ENCODE results near the gene PER2.

The PER2 gene

DNA sequence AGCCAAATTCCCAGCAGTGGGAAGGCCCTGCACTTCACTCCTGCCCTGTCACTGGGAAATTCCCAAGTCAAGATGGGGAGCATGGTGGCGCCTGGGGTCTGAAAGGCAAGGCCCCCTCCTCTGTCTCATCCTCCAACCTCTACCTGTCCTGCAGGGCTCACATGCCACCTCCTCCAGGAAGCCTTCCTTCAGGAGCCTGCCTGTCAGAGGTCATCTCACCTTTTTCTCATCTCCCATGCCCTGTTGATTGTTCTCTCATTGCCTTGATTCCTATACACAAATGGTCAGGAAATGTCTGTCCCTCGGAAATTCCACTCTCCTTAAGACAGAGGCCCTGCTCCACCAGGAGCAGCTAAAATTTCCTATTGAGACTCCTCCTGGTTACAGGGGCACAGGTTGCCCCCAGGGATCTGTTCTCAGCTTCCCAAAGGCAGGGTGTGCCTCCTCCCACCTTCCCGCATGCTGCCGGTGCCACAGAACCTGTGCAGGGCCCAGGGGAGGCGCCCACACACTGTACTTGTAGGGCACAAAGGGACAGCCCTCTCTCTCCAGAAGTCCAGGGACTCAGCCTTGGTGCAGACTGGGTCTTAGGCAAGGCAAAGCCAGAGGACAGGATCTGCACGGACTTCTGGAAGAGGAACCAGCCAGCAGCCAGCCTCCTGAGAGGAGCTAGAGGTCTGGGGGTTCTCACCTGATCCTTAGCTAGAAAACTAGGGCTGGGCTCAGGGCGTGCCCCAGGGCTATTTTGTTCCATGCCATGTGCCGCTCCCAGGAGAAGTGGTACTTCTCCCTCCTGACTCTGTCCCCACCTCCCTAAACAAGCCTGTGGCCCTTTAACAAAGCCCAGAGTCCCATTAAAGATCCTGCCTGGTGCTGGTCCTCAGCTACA is 61.5 kb downstream of the PER2 start:
- DNase-seq (ENCODE audit: low read depth), result no peak

DNA sequence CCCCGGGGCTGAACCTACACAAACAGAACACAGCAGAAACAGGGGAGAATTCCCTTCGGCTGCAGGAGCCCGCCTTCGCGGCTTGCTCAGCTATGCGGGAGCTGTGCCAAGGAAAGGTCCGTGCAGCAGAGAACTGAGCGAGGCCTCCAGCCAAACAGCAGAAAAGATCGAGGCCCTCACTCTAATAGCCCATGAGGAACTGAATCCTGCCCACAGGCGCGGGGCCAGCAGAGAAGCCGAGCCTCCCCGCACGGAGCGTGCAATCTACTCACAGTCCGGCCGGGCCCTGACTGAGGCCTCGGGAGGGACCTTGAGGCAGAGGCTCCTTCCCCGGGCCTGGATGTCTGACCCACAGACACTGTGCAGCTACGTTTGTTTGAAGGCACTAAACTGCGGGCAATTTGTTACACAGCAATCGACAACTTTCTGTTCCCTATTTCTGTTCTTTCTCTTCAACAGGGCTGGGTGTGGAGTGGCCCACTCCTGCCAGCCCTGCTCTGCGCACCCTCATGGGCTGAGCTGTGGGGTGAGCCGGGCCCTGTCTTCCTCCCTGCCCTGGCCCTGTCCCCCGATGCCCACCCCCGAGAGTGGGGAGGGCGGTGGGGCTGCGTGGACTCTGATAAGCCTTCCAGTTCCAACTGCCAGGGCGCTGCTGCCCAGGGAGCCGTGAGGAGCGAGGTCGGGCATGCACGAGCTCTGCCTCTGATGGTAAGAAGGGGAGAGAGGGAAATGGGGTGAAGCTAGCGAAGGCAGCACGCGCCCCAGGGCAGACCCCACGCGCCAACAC is 62.3 kb downstream of the PER2 start:
- no peak for DNase-seq (ENCODE audit: low read depth)

DNA sequence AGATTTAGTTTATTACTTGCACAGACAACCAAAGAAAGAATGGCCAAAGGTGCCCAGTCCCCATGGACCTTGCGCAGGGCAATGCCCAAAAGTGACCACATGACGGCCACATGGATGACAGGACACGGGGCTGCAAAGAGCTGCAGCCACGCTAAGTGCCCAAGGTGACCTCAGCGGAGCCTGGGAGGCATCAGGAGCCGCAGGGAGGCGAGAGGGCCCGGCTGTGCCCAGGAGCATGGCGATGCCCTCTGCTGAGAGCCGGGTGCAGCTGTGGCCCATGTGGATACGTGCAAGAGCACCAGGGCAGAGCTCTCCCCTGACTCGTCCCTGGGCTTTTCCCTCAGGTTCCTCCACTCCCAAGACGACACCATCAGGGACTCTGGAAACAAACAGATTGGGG is 63.3 kb downstream of the PER2 start:
- DNase-seq (ENCODE audit: low read depth), result no peak

DNA sequence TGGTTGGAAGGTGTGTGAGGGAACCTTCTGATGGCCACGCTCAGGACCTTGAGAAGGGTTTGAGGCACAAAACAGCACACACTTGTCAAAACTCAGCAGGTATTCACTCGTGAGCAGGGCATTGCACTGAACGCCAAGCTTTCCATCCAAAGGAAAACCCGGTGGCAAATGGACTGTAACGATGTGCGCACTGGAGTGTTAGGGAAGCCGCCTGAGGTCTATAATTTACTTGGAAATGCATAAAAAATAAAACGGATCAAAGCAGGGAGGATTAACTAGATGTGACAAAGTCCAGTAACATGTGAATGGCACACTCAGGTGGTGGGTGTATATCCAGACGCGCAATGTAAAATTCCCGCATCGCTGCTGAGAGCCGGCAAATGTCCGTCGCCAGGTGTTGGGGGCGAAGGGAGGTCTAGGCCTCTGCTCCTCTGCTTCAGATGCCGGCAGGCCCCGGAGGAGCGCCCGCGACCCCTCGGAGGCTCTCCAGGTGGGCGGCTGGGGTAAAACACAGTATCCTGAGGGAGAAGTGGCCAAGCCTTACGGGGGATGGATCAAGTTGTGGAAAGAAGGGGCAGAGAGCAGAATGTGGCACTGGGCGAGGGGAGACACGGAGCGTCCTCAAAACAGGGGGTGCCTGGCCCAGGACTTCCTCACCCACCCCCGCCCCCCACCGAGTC is 63.9 kb downstream of the PER2 start:
- DNase-seq (ENCODE audit: low read depth), result no peak

DNA sequence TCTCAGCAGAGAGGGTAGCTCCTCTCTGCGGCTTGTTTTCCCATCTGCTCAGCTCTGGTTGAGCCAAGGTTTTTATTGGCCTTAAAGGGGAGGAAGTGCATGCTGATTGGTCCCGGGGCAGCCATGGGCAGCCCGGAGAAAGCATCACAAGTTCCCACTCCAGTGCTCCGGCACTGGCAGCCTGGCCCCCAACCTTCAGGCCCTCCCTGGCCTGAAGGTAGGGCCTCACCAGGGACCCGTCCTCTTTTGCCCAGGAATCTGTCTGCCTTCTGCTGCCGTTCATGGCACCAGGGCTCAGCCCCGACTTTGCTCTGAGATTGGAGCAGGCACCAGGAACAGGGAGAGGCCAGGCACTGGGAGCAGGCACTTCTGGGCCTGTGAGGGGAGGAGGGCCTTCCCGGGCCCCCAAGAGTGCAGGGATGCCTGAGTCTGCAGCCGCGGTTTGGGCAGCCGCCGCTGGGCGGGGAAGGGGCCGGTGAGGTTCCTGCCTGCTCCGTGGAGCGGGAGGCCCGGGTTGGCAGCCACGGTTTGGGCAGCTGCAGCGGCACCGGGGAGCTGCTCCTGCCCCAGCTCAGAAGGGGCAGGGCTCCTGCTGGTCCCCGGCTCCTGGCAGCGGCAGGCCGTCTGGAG is 67.4 kb downstream of the PER2 start:
- DNase-seq (ENCODE audit: low read depth), result no peak

DNA sequence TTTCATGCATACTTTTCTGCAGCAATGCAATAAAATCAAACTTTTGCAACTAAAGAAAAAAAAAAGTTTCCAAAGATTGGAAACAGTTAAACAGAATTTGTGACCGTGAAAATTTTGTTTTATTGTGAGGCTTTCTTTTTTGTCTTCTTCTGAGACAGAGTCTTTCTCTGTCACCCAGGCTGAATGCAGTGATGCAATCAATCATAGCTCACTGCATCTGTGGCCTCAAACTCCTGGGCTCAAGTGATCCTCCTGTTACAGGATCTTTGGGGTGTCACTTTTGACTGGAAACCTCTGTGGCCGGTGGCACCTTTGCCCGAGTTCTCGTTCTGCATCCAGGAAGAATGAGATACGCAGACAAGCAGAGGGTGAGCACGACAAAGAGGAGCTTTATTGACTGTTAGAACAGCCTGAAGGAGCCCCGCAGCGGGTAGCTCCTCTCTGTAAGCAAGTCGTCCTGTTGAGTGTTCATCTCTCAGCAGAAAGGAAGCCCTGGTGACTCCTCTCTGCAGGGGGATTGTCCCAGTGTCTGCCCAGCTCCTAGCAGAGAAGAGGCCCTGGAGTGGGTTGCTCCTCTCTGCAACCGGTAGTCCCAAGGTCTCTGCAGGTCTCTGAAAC is 68.0 kb downstream of the PER2 start:
- DNase-seq (ENCODE audit: low read depth), result no peak

DNA sequence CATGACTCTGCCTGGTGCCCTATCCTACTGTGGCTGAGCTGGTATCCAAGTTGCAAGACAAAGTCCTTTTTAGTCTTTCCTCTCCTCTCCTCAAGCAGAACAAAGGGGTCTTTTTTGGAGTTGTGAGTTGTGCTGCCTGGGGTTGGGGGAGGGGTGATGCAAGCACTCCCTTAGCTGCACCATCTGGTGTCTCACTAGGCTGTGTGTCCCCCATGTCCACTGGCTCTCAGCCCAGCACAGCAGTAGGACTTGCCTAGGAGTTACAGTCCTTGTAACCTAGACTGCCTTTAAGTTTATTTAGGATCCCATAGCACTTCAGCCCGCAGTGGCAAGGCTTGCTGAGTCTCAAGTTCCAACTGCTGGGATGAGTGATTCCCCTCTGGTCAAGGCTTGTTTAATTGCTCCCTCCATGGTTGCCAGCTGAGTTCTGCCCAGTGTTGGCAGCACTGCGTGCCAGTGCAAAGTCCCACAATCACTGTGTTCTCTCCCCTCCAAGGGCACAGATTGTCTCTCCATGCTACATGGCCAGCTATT is 71.7 kb downstream of the PER2 start:
- DNase-seq (ENCODE audit: low read depth), result no peak

DNA sequence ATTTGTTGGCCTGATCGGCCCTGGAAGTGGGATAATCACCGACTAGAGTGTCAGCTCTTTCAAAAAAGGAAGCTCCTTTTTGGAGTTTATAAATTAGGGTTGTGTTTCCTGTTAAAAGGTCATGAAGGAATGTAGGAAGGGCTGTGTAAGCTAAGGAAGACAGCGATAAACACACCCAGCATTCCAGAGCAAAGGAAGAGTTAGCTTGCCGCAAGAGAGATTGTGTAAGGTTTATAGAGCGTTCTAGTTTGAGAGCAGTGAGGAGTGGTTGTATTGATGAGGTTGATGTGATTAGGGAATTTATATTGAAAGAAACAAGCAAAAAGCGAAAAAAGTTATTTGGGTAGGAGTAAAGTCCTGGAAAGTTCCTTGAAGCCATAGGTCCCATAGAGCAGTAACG is 81.4 kb downstream of the PER2 start:
- no peak for DNase-seq (ENCODE audit: low read depth)

DNA sequence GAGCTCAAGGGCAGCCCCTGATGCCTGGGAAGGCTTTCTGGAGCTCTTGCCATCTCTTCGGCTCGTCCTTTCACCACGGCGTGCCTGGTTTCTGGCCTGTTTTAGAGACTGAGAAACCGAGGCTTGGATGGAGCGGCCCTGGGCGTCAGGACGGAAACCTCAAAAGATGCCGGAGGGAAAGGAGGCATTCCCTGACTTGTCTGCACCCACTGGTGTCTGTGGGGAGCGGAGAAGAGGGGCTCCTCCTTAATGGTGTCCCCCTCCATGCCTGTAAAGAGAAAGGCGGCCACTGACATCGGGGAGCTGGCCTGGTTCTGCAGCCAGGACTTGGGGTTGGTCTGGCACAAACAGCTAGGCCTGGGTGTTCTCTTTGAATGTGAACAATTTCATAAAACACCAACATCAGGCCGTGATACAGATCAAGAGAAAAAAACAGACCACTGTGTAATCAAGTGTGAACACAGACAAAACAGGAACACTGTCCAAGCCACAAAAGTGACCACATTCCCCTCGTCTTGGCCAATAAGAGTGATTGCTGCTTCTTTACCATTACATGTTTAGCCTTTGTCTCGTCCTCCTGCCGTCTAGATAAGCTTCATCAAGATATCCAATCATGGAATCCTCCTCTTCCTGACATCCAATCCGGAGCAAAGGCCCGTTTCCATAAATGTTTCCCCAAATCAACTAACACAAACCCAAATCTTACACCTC is 84.3 kb downstream of the PER2 start:
- no peak for DNase-seq (ENCODE audit: low read depth)

DNA sequence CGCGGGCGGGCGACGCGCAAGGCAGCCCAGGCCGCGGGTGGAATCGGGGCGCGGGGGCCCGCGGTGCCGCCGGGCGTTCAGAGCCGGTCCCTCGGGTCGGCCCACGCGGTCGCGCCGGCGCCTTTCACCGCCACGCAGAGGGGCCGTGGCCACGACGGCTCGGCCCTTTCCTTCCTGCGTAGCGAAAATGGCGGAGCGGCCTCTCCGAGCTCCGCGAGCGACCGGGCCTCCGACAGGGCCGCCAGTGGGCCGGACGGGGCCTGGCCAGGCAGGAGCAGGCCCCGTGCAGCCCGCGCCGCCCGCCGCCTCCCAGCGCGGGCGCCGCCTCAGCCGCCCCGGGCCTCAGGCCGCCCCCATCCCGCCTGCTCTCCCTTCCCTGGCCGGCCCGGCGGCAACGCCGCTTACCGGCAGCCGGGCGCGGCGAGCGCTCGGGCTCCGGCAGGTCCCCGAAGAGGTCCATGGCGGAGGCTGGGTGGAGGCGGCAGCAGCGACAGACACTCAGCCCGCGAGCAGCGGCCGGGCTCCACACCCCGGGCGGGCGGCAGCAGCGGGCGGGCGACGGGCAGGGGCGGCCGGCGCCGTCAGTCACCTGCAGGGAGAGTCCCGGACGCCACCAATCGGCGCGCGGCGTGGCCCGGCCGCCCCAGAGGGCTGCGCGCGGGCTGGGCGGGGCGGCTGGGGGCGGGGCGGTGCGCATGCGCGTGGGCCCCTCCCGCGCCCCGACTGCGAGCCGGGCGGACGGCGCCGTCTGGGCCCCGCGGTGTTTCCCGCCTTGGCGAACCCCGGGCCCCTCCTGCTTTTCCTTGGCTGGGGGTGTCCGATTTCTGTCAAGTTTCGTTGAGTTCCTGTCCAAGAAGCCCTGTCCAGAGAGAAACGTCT is 85.1 kb downstream of the PER2 start, which contains the start of gene ILKAP:
Gene ILKAP, minus strand, starts transcription at position 602 of the 879 bp plus-strand sequence. Its CDS starts 142 bp downstream, at position 460.
- peak; percentile 81 for DNase-seq (ENCODE audit: low read depth)

DNA sequence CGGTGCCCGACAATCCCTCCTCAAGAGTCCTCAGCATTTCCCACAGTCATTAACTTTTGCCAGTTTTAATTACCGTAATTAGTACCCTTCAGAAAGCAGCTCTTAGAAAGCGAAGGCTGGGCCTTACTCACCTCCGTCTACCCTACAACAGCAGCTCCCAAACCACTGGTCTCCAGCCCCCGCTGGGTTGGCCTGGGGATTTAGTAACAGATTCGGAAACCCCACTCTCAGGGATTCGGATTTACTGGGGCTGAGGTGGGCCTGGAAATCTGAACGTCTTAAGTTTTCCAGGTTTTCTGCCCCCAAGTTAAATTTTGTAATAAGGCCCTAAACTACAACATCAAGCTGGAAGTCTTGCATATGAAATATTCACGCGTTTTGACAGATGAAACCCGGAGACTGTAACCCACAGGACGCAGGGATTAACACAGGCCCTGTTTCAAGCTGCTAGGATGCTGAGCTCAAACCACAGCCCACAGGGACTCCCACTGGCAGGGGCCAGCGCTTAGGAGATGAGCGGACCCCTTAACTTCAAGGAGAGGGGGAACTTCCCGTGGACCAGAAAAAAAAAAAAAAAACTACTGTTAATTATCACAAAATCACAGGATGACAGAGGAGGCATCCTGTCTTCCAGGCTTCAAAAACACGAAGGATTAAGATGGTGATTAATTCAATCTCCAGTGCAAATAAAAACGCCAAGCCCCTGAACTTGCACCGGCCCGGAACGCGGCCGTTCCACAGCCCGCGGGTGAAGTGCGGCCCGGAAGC is 85.9 kb downstream of the PER2 start:
- peak; percentile 8 for DNase-seq (ENCODE audit: low read depth)

All from activated gamma-delta T cell treated with anti-CD3 and anti-CD28 coated beads, Interleukin-2, amount 50 U/mL, for 16 hours (primary cell).